Activated effector memory CD4-positive, alpha-beta T cell treated with anti-CD3 and anti-CD28 coated beads, Interleukin-2, amount 50 U/mL, for 16 hours (primary cell): ENCODE data around the gene FOXG1.

Experiments used
- DNase-seq: peaks from one replicate; pipeline ENCODE4 v3.0.0-alpha.2; 2020

FOXG1 gene

GRCh38 chr14:28762303-28762954 is 4.2 kb upstream of the FOXG1 start:
- DNase-seq = no peak

GRCh38 chr14:28762955-28763326 is 3.6 kb upstream of the FOXG1 start:
- DNase-seq = no peak

- no peak for DNase-seq
These were observed 2.8 kb upstream of the FOXG1 start for GRCh38 chr14:28763751-28764256.

GRCh38 chr14:28764257-28765160 is 2.1 kb upstream of the FOXG1 start:
- no peak for DNase-seq

GRCh38 chr14:28765169-28765830 is 1.3 kb upstream of the FOXG1 start:
- DNase-seq = no peak

- no peak for DNase-seq
These were observed 637 bp upstream of the FOXG1 start for GRCh38 chr14:28765831-28766468.

GRCh38 chr14:28767030-28767852 is 654 bp downstream of the FOXG1 start:
- no peak for DNase-seq

GRCh38 chr14:28767853-28768741 is 1.5 kb downstream of the FOXG1 start:
- no peak for DNase-seq

- DNase-seq = no peak
These were observed 2.8 kb downstream of the FOXG1 start for GRCh38 chr14:28769276-28769880.

GRCh38 chr14:28770061-28770460 is 3.5 kb downstream of the FOXG1 start:
- DNase-seq = no peak

GRCh38 chr14:28770630-28771029 is 4.0 kb downstream of the FOXG1 start:
- no peak for DNase-seq

GRCh38 chr14:28771168-28771567 is 4.6 kb downstream of the FOXG1 start:
- no peak for DNase-seq

GRCh38 chr14:28772613-28773012 is 6.0 kb downstream of the FOXG1 start:
- no peak for DNase-seq

- no peak for DNase-seq
These were observed 6.6 kb downstream of the FOXG1 start for GRCh38 chr14:28773176-28773575.

- DNase-seq = no peak
These were observed 7.5 kb downstream of the FOXG1 start for GRCh38 chr14:28773861-28774691.

- DNase-seq = no peak
These were observed 8.5 kb downstream of the FOXG1 start for GRCh38 chr14:28774764-28775735.

- no peak for DNase-seq
These were observed 10.1 kb downstream of the FOXG1 start for GRCh38 chr14:28776482-28777266.
